ENCODE measurements around the gene HOXD11. TPM values are rescaled to one million over a fixed set of nuclear protein-coding genes. Genes with fewer than 3 reads are reported as not detected.

Gene HOXD11
- total RNA-seq, 1 donor from 2014 or later: not detected

DNA sequence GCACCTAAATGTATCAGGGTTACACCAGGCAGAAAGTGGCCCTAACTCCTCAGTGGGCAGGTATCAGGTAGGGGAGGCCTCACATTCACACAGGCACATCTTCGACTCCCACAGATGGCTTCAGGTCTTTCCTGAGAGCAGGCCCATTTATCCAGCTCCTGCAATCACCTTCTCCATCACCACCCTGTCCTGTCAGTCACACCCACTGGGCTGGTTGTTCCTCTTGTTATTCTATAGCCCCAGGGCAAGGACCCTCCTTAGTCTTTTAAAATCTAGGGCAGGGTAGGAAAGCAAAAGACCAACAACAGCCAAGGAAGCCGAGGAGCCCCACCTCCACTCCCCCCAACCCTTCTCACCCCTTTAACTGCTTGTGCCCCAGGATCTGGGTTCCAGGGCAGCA, 35.2 kb downstream of the HOXD11 start:
- H3K9me3 ChIP-seq: no peaks in the 10 kb centered on the region

DNA sequence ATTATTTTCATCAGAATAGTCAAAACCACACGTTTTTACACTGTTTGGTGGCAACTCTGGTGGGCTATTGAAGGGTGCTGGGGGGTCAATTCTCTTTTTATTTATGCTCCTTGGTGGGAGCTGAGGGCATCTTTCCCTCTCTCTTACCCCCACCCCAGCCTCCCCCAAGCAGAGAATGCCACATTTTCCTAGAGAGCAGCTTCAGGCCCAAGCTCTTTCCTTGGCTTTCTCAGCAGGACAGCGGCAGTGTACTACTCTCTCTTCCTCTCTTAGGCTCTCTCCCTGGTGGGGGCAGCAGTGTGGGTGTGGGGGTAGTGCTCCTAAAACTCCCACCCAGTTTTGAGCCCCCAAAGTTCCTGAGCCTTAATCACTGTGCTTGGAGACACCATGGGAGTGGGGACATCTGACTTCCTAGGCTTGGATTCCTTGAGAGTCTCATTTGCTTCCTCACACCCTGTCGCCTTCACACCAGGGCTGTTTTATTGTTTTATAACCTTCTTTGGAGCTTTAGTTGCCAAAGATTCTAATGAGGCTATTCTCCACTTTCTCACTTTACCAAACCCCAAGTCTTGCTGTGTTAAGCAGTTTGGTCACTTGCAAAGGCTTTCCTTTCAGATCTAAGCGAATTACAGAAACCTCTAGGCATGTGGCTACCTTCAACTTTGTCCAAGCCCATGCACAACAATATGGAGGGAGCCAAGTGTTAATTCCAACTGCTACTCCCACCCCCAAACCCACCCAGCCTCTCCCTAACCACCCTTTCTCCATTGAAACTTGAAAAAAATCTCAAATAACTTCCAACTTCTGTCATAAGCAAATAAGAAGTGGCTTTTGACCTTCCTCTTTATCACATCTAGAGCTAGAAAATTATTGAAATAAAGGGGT, 38.2 kb downstream of the HOXD11 start:
- Histone ChIP-seq H3K4me1 (peaks cover 7% of the 10 kb centered on the region), H3K27ac (no peak overlapping the region), H3K9me3 (no peaks in the 10 kb centered on the region), H3K4me3 (no peak overlapping the region), H3K27me3 (ENCODE audit: low read depth) (peaks cover 99% of the 10 kb centered on the region), H3K36me3 (no peaks in the 10 kb centered on the region)
- TF ChIP-seq, protein P1, sequence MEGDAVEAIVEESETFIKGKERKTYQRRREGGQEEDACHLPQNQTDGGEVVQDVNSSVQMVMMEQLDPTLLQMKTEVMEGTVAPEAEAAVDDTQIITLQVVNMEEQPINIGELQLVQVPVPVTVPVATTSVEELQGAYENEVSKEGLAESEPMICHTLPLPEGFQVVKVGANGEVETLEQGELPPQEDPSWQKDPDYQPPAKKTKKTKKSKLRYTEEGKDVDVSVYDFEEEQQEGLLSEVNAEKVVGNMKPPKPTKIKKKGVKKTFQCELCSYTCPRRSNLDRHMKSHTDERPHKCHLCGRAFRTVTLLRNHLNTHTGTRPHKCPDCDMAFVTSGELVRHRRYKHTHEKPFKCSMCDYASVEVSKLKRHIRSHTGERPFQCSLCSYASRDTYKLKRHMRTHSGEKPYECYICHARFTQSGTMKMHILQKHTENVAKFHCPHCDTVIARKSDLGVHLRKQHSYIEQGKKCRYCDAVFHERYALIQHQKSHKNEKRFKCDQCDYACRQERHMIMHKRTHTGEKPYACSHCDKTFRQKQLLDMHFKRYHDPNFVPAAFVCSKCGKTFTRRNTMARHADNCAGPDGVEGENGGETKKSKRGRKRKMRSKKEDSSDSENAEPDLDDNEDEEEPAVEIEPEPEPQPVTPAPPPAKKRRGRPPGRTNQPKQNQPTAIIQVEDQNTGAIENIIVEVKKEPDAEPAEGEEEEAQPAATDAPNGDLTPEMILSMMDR (IDR thresholded peaks at IDR 0.05): no peak
- intact Hi-C loops (cut with DNase I): loop anchor here (10.0 kb wide), 1 partner anchor 309 kb away; no protein-coding TSS in a partner anchor
- DNase-seq (no peak), ATAC-seq (no peak)

More for the DNA sequence above, 35.2 kb downstream of the HOXD11 start:
- intact Hi-C loops (cut with DNase I): loop anchor here (10.0 kb wide), 1 partner anchor 313 kb away; no protein-coding TSS in a partner anchor
- H3K4me1 ChIP-seq: peaks cover 15% of the 10 kb centered on the region
- H3K36me3 ChIP-seq: no peaks in the 10 kb centered on the region
- no peak overlapping the region for H3K4me3 ChIP-seq
- ATAC-seq (no peak), DNase-seq (no peak)
- peaks cover 99% of the 10 kb centered on the region for H3K27me3 ChIP-seq (ENCODE audit: low read depth)
- H3K27ac ChIP-seq: no peak overlapping the region
- TF ChIP-seq, protein P1 (IDR thresholded peaks at IDR 0.05): no peak

DNA sequence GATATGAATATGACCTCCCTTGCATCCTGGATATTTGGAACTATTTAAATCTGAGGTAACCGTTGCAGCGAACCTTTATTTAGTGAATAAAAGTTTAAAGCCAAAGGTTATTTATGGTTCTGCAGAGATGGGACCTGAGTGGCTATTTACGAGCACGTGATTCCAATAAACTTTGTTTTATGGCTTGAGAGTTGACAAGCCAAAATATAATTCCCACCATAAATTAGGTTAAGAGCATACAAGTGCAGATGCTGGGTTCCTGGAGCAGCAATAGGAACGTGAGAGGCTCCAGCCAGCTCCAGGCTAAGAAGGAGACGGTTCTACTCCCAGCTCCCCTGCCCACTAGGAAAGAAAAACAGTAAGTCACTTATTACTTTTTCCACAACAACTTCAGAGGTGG, 39.0 kb downstream of the HOXD11 start:
- no peaks in the 10 kb centered on the region for H3K9me3 ChIP-seq
- H3K27me3 ChIP-seq (ENCODE audit: low read depth): peaks cover 99% of the 10 kb centered on the region
- no peak overlapping the region for H3K27ac ChIP-seq
- intact Hi-C loops (cut with DNase I): loop anchor here (10.0 kb wide), 1 partner anchor 309 kb away; no protein-coding TSS in a partner anchor
- TF ChIP-seq, protein P1 (IDR thresholded peaks at IDR 0.05): no peak
- ATAC-seq: no peak
- DNase-seq: no peak
- H3K36me3 ChIP-seq: no peaks in the 10 kb centered on the region
- no peaks in the 10 kb centered on the region for H3K4me1 ChIP-seq
- H3K4me3 ChIP-seq: no peak overlapping the region

DNA sequence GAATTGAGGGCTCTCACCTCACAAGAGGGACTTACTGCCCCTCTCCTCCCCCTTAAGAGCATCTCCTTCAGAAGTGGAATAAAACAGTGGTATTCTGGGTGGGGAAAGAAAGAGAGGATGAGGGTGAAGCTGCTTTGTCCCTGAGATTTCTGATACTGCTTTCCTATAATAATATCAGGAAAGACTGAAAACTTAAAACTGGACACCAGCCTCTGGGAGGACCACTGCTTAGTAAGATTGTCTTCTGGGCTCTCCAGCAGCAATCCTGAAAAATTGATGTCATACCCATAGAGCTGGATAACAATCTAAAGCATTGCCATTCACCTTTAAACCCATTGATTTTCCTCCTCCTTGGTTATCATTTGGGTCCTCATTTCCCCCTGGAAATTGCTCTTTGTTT, 39.6 kb downstream of the HOXD11 start:
- Histone ChIP-seq H3K9me3 (no peaks in the 10 kb centered on the region), H3K27ac (no peak overlapping the region), H3K36me3 (no peaks in the 10 kb centered on the region), H3K4me3 (no peak overlapping the region), H3K4me1 (peaks cover 4% of the 10 kb centered on the region), H3K27me3 (ENCODE audit: low read depth) (peaks cover 99% of the 10 kb centered on the region)
- ATAC-seq (no peak), DNase-seq (no peak)
- intact Hi-C loops (cut with DNase I): loop anchor here (10.0 kb wide), 1 partner anchor 308 kb away; no protein-coding TSS in a partner anchor
- TF ChIP-seq, protein P1 (IDR thresholded peaks at IDR 0.05): no peak

DNA sequence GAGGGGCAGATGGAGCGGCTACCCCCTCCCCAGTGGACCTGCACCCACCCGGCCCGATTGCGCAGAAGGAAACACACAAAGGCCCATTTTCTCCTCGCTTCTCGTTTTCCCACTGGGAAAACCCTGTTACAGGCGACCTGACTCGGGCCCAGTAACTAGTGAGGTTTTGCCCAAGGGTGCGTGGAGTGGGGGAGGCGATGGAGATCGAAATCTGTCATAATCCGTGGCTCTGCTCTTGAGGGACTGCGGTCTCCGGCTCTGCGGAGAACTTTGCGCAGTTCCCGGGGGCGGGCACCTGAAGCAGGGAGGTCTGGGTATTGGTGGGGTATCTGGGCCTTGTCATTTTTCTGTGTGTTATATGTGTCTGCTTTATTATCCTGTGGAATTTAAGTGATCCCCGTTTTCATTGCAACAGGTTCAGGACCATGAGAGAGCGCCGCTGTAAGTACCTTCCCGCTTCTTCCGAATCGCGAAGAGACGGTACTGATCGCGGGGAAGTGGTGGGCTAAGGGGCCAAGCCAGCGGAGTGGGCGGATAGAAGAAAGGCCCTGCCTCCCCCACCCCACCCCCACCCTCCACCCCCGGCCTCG, 40.2 kb downstream of the HOXD11 start:
- no peaks in the 10 kb centered on the region for H3K36me3 ChIP-seq
- H3K4me3 ChIP-seq: no peak overlapping the region
- TF ChIP-seq, protein P1 (IDR thresholded peaks at IDR 0.05): no peak
- peaks cover 6% of the 10 kb centered on the region for H3K4me1 ChIP-seq
- no peaks in the 10 kb centered on the region for H3K9me3 ChIP-seq
- H3K27me3 ChIP-seq (ENCODE audit: low read depth): peaks cover 99% of the 10 kb centered on the region
- DNase-seq (no peak), ATAC-seq (no peak)
- no peak overlapping the region for H3K27ac ChIP-seq
- intact Hi-C loops (cut with DNase I): loop anchor here (10.0 kb wide), 1 partner anchor 307 kb away; no protein-coding TSS in a partner anchor

Data from lower lobe of right lung (tissue), 2 donors.